GM10847 (cell line): ENCODE data around the gene ZNF71.

Source experiments
- POLR2A ChIP-seq: IDR thresholded peaks from 2 replicates; pipeline ENCODE4 v1.6.1; 2011; ENCODE audit not compliant: insufficient read length; ENCODE audit errors: extremely low read depth

ZNF71 gene

GRCh38 chr19:56608274-56608964 is 13.3 kb downstream of the ZNF71 start:
- no peak for TF ChIP-seq POLR2A

GRCh38 chr19:56611288-56611687 is 16.2 kb downstream of the ZNF71 start:
- no peak for TF ChIP-seq POLR2A

GRCh38 chr19:56612737-56613136 is 17.6 kb downstream of the ZNF71 start:
- TF ChIP-seq POLR2A, result no peak

- no peak for TF ChIP-seq POLR2A
These were observed 18.5 kb downstream of the ZNF71 start for GRCh38 chr19:56613639-56614038.

GRCh38 chr19:56617531-56617930 is 22.4 kb downstream of the ZNF71 start:
- no peak for TF ChIP-seq POLR2A

- TF ChIP-seq POLR2A, result no peak
These were observed 24.0 kb downstream of the ZNF71 start for GRCh38 chr19:56619121-56619520.

GRCh38 chr19:56622374-56622773 is 27.3 kb downstream of the ZNF71 start:
- no peak for TF ChIP-seq POLR2A

GRCh38 chr19:56623006-56623405 is 27.9 kb downstream of the ZNF71 start:
- no peak for TF ChIP-seq POLR2A

GRCh38 chr19:56625708-56626107 is 30.6 kb downstream of the ZNF71 start:
- TF ChIP-seq POLR2A, result no peak

- TF ChIP-seq POLR2A, result no peak
These were observed 37.9 kb downstream of the ZNF71 start for GRCh38 chr19:56633021-56633420.

GRCh38 chr19:56637976-56638555 is 43.0 kb downstream of the ZNF71 start:
- TF ChIP-seq POLR2A, result no peak

- no peak for TF ChIP-seq POLR2A
These were observed 44.1 kb downstream of the ZNF71 start for GRCh38 chr19:56639217-56639616.

- no peak for TF ChIP-seq POLR2A
These were observed 47.8 kb downstream of the ZNF71 start, which contains the start of gene SMIM17 for GRCh38 chr19:56642711-56643459. Gene SMIM17, plus strand, starts transcription at chr19:56643159. Its CDS starts 2,509 bp downstream, at chr19:56645668.

- no peak for TF ChIP-seq POLR2A
These were observed 48.4 kb downstream of the ZNF71 start for GRCh38 chr19:56643460-56643955.

- no peak for TF ChIP-seq POLR2A
These were observed 59.0 kb downstream of the ZNF71 start for GRCh38 chr19:56654151-56654550.
